ENCODE measurements around the gene SLC6A6. TPM values are rescaled to one million over a fixed set of nuclear protein-coding genes. Genes with fewer than 3 reads are reported as not detected.
A peak's percentile ranks its signal among the peaks of the same experiment; 100 is the strongest.

Gene SLC6A6
- total RNA-seq, 2 experiments from 2014 or later, result 39.8 to 42.6 TPM

DNA sequence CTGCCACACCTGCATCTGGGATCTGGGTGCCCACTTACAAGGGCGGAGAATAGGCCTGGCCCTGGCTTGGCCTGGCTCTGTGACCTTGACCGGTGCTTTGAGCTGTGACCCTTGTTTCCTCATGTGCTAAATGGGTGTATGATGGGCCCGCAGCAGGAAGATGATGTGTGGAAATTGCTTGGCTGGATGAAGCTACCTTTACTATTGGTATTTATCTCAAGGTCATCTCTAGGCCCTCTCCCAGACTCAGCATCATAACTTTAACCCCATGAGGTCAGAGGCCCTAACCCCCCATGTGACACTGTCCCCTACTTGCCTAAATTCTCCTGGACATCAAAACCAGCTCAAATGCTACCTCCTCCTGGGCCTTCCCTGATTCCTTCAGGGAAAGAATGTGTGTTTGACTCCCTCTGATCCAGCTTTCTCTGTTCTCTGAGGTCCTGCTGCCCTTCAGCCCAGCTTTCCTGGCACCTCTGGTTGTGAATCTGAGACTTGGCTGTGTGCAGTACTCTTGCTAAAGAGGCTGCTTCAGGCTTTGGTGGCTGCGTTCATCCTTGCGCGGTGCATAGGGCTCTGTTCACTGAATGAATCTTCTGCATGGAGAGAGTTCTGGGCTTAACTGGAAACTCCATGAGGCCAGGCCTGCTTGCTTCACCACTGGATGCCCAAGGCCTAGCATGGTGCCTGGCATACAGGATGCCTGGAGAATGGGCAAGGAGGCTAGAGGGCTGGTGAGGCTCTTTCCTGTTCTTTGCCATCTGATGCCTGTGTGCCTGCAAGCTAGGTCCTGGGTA is 25.2 kb upstream of the SLC6A6 start:
- no peak for ATAC-seq (ENCODE audit: low read depth)
- Mint-ChIP-seq H3K4me1 (peaks cover 25% of the 10 kb centered on the region), H3K9me3 (no peaks in the 10 kb centered on the region), H3K4me3 (peak overlapping the region; percentile 58), H3K36me3 (no peaks in the 10 kb centered on the region), H3K27me3 (peaks cover 5% of the 10 kb centered on the region), H3K27ac (peak overlapping the region; percentile 87)
- POLR2A ChIA-PET, result interaction anchor here (0.6 to 3.7 kb wide), 6 partner anchors 18 to 56 kb away, joined by 4 to 20 read pairs (median 7); partner anchors contain the start of gene SLC6A6
- no peak for DNase-seq

- POLR2A ChIA-PET, result interaction anchor here (0.6 to 3.7 kb wide), 6 partner anchors 19 to 56 kb away, joined by 4 to 20 read pairs (median 7); partner anchors contain the start of gene SLC6A6
- ATAC-seq (ENCODE audit: low read depth) (peak; percentile 98), DNase-seq (peak; percentile 60)
- H3K4me3 Mint-ChIP-seq, result peak overlapping the region; percentile 58
- no peaks in the 10 kb centered on the region for H3K9me3 Mint-ChIP-seq
- peaks cover 27% of the 10 kb centered on the region for H3K4me1 Mint-ChIP-seq
- H3K27ac Mint-ChIP-seq, result peak overlapping the region; percentile 87
- H3K27me3 Mint-ChIP-seq, result peaks cover 4% of the 10 kb centered on the region
- no peaks in the 10 kb centered on the region for H3K36me3 Mint-ChIP-seq
These were observed 24.6 kb upstream of the SLC6A6 start for GRCh38 chr3:14377838-14378169.

DNA sequence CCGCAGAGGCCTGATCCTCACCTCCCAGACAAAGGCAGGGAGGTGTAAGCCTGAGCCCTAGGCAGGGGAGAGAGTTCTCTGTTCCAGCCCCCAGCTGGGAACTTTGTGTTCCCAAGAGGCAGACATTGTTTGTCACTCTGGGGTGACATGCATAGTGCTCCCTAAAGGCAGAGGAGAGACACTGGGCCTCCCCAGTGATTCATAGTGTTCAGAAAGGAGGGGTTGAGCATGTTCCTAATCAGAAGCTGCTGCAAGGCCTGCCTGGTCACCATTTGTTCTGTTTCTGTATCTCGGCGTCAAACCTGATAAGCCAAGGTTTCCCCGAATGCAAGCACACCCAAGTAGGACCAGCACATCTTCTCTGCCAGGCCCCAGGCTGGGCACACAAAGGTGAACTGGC is 24.0 kb upstream of the SLC6A6 start:
- POLR2A ChIA-PET, result interaction anchor here (0.8 to 3.7 kb wide), 5 partner anchors 19 to 55 kb away, joined by 3 to 20 read pairs (median 9); partner anchors contain the start of gene SLC6A6
- Mint-ChIP-seq H3K4me1 (peaks cover 27% of the 10 kb centered on the region), H3K36me3 (no peaks in the 10 kb centered on the region), H3K4me3 (peak overlapping the region; percentile 58), H3K9me3 (no peaks in the 10 kb centered on the region), H3K27me3 (peaks cover 2% of the 10 kb centered on the region), H3K27ac (peak overlapping the region; percentile 87)
- ATAC-seq (ENCODE audit: low read depth) (no peak), DNase-seq (no peak)

DNA sequence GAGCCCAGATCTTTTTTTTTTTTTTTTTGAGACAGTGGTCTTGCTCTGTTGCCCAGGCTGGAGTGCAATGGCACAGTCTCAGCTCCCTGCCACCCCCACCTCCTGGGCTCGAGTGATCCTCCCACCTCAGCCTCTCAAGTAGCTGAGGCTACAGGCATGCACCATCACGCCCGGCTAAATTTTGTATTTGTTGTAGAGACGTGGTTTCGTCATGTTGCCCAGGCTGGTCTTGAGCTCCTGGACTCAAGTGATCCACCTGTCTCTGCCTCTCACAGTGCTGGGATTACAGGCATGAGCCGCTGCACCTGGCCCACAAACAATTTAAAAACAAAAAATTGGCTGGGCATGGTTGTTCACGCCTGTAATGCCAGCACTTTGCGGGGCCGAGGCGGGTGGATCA is 22.6 kb upstream of the SLC6A6 start:
- POLR2A ChIA-PET, result interaction anchor here (1.1 to 3.7 kb wide), 2 partner anchors 22 to 55 kb away, joined by 3 to 20 read pairs; partner anchors contain the start of gene SLC6A6
- Mint-ChIP-seq H3K27me3 (peaks cover 2% of the 10 kb centered on the region), H3K27ac (no peak overlapping the region), H3K4me3 (no peak overlapping the region), H3K36me3 (no peaks in the 10 kb centered on the region), H3K4me1 (peaks cover 27% of the 10 kb centered on the region), H3K9me3 (no peaks in the 10 kb centered on the region)
- ATAC-seq (ENCODE audit: low read depth), result no peak
- DNase-seq, result no peak

- Mint-ChIP-seq H3K9me3 (no peaks in the 10 kb centered on the region), H3K27ac (no peak overlapping the region), H3K4me3 (no peak overlapping the region), H3K4me1 (peaks cover 9% of the 10 kb centered on the region), H3K27me3 (peaks cover 14% of the 10 kb centered on the region), H3K36me3 (no peaks in the 10 kb centered on the region)
- no peak for DNase-seq
- ATAC-seq (ENCODE audit: low read depth), result no peak
- POLR2A ChIA-PET, result no interaction called here
These were observed 16.2 kb upstream of the SLC6A6 start for GRCh38 chr3:14386254-14386653.

DNA sequence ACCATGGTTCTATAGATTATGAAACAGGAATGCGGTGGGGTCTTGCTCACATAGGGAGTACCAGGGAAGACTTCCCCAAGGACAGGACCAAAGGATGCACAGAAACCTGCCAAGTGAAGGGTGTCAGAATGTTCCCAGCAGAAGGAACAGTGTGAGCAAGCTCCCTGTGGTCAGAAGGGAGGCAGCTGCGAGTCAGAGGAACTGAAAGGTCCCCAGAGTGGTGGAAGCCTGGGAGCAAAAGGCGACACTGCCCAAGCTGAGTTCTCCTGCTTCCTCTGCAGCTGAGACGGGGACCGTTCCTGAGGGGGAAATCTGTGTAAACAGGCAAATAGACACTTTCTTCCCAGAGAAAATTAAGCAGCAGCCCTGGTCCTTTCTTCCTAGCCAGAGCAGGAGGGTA is 14.2 kb upstream of the SLC6A6 start:
- Mint-ChIP-seq H3K27me3 (peaks cover 16% of the 10 kb centered on the region), H3K27ac (no peak overlapping the region), H3K36me3 (no peaks in the 10 kb centered on the region), H3K4me3 (no peak overlapping the region), H3K4me1 (peaks cover 1% of the 10 kb centered on the region), H3K9me3 (no peaks in the 10 kb centered on the region)
- POLR2A ChIA-PET, result no interaction called here
- DNase-seq (no peak), ATAC-seq (ENCODE audit: low read depth) (no peak)

DNA sequence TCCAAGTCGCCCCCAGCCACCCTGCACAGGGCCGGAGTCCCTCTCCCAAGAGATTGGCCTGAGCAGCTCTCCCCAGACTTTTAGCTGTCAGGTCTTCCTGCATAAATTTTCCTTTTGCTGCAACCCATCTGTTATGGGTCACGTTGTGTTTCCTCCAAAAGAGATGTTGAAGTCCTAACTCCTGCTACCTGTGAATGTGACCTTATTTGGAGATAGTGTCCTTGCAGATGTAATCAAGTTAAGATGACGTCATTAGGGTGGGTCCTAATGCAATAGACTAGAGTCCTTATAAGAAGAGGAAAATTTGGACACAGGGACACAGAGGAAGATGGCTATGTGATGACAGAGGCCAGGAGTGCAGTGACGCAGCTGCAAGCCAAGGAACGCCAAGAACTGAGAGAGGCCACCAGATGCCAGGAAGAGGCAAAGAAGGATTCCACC is 13.2 kb upstream of the SLC6A6 start:
- Mint-ChIP-seq H3K4me1 (peaks cover 1% of the 10 kb centered on the region), H3K36me3 (no peaks in the 10 kb centered on the region), H3K9me3 (no peaks in the 10 kb centered on the region), H3K4me3 (no peak overlapping the region), H3K27ac (no peak overlapping the region), H3K27me3 (peaks cover 16% of the 10 kb centered on the region)
- no peak for ATAC-seq (ENCODE audit: low read depth)
- no peak for DNase-seq
- POLR2A ChIA-PET, result no interaction called here

GRCh38 chr3:14389716-14390115 is 12.7 kb upstream of the SLC6A6 start:
- Mint-ChIP-seq H3K27me3 (peaks cover 16% of the 10 kb centered on the region), H3K4me1 (peaks cover 1% of the 10 kb centered on the region)
- POLR2A ChIA-PET, result no interaction called here

GRCh38 chr3:14391033-14391432 is 11.4 kb upstream of the SLC6A6 start:
- Mint-ChIP-seq H3K36me3 (no peaks in the 10 kb centered on the region), H3K27ac (no peak overlapping the region), H3K4me3 (no peak overlapping the region), H3K9me3 (no peaks in the 10 kb centered on the region), H3K27me3 (peaks cover 9% of the 10 kb centered on the region), H3K4me1 (peaks cover 1% of the 10 kb centered on the region)
- ATAC-seq (ENCODE audit: low read depth), result no peak
- DNase-seq, result no peak
- POLR2A ChIA-PET, result no interaction called here

More at GRCh38 chr3:14389716-14390115, 12.7 kb upstream of the SLC6A6 start:
- no peak overlapping the region for H3K27ac Mint-ChIP-seq
- H3K4me3 Mint-ChIP-seq, result no peak overlapping the region
- ATAC-seq (ENCODE audit: low read depth), result no peak
- H3K9me3 Mint-ChIP-seq, result no peaks in the 10 kb centered on the region
- no peak for DNase-seq
- H3K36me3 Mint-ChIP-seq, result no peaks in the 10 kb centered on the region

DNA sequence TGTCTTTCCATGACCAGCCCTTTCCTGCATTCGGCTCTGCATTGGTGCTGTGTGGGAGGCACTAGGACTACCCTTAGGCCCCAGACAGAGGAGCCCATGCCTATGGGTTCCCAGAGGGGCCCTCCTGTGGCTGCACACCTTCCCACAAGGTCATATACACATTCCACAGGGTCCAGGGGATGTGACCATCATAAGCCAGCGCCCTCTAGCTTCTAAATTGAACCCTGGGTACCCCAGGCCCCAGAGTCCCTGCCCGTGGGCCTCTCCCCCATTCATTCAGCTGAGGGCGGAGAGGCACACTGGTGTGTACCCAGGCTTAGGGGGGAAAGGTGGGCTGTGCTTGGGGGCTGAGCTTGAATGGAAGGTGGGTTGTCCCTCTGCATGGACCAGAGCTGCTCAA is 10.2 kb upstream of the SLC6A6 start:
- ATAC-seq (ENCODE audit: low read depth) (no peak), DNase-seq (no peak)
- Mint-ChIP-seq H3K36me3 (no peaks in the 10 kb centered on the region), H3K27ac (no peak overlapping the region), H3K4me3 (no peak overlapping the region), H3K9me3 (no peaks in the 10 kb centered on the region), H3K27me3 (peaks cover 8% of the 10 kb centered on the region), H3K4me1 (peaks cover 8% of the 10 kb centered on the region)
- POLR2A ChIA-PET, result no interaction called here

DNA sequence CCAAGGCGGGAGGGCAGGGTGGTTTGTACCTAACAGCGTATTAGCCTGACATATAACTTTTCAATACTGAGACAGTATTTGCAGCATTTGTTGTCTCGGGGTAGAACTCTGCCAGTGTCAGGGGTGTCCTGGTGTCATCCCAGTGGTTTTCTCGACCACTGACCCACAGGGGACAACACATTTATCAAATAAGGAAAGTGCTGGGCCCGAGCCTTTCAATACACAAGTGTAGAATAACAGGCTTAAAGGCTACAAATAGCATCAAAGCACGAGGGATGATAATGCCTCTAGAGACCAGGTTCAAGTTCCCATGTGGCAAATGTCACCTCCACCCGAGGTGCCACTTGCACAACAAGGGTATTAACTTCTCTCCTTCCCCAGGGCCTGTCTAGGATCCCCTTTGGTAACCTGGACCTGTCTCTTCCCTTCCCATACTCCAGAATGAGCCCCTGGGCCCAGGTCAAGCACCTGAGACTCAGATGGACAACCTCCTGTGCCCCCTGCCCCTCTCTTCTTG is 9.5 kb upstream of the SLC6A6 start:
- H3K4me3 Mint-ChIP-seq, result no peak overlapping the region
- peaks cover 8% of the 10 kb centered on the region for H3K27me3 Mint-ChIP-seq
- ATAC-seq (ENCODE audit: low read depth), result no peak
- no peaks in the 10 kb centered on the region for H3K9me3 Mint-ChIP-seq
- H3K27ac Mint-ChIP-seq, result no peak overlapping the region
- POLR2A ChIA-PET, result no interaction called here
- H3K4me1 Mint-ChIP-seq, result peaks cover 14% of the 10 kb centered on the region
- DNase-seq, result no peak
- H3K36me3 Mint-ChIP-seq, result no peaks in the 10 kb centered on the region

- ATAC-seq (ENCODE audit: low read depth) (no peak), DNase-seq (no peak)
- H3K4me1 Mint-ChIP-seq, result peaks cover 15% of the 10 kb centered on the region
- no peaks in the 10 kb centered on the region for H3K36me3 Mint-ChIP-seq
- H3K4me3 Mint-ChIP-seq, result no peak overlapping the region
- H3K27me3 Mint-ChIP-seq, result peaks cover 8% of the 10 kb centered on the region
- H3K27ac Mint-ChIP-seq, result no peak overlapping the region
- POLR2A ChIA-PET, result interaction anchor here (0.8 kb wide), 1 partner anchor 9 kb away, joined by 4 read pairs; the partner anchor contains the start of gene SLC6A6
- no peaks in the 10 kb centered on the region for H3K9me3 Mint-ChIP-seq
These were observed 8.8 kb upstream of the SLC6A6 start for GRCh38 chr3:14393440-14394106.

DNA sequence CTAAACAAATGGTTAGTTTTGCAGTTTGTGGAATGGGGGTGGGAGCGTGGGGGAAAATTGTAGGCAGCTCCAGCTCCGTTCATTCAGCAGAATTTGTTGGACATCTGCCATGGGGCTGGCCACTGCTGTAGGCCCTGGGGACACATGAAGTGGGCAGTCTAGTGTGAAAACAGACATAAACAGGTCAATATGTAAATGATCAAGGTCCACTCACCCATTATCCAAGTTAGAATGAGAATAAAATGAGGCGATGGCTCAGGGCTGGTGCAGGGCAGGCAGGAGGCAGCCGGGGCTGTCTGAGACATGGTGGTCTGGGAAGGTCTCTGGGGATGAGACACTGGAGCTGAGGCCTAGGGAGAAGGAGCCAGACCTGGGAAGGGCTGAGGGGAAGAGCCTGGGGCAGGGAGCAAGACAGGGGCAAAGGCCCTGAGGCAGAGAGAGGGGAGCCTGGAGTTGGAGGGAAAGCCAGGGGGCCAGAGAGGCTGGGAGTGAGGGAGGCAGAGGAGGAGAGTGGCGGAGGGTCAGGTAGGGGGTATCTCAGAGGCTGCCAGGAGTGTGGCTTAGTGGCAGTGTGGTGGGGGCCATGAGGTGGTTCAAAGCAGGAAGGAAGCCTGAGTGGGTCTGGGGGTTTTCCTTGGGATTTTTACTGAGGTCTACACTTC is 6.2 kb upstream of the SLC6A6 start:
- peaks cover 16% of the 10 kb centered on the region for H3K4me1 Mint-ChIP-seq
- H3K4me3 Mint-ChIP-seq, result no peak overlapping the region
- no peaks in the 10 kb centered on the region for H3K9me3 Mint-ChIP-seq
- H3K36me3 Mint-ChIP-seq, result no peaks in the 10 kb centered on the region
- peaks cover 6% of the 10 kb centered on the region for H3K27me3 Mint-ChIP-seq
- H3K27ac Mint-ChIP-seq, result peak overlapping the region; percentile 19
- POLR2A ChIA-PET, result no interaction called here
- no peak for DNase-seq
- no peak for ATAC-seq (ENCODE audit: low read depth)
